ENCODE data around the gene DISC1.
"Not testable (repeated sequence)": the region's sequence is repeated elsewhere in the genome, so short reads cannot be mapped to it uniquely, and the experiment has no call there.

DISC1 gene

DNA sequence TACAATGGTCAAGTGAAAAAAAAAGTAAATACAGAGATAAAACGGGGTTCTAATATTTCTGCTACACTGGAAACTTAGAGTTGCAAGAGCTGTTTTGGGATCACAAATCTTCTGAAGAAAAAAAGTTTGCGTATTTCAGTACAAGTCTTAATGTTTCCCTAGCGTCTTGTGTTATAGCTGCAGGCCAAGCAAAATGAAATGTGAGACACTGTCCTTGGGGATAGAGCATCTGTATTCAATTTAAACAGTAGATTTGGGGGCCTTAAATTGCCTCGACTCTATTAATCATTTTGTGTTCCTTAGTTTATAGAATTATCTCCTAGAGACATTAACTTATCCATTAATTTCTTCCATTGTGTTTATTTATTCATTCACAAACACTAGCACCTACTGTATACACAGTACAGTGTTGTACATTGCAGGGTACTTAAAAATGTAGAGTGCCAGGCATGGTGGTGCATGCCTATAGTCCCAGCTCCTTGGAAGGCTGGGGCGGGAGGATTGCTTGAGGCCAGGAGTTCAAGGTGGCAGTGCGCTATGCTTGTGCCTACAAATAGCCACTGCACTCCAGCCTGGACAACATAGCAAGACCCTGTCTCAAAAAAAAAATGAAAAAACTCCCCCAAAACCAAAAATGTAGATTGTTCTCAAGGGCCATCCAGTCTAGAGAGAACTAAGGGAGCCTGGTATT is 7.9 kb downstream of the DISC1 start:
- Histone ChIP-seq H3K4me1 (ENCODE audit: control insufficient read depth in 1 of 2, insufficient read depth in 2 of 2, low read length in 2 of 2) (no peaks in the 10 kb centered on the region), H3K4me3 (ENCODE audit: low read depth in 1 of 2, low read length in 2 of 2) (no peak overlapping the region), H3K27ac (ENCODE audit: low read depth, low read length) (no peak overlapping the region), H3K27me3 (ENCODE audit: control insufficient read depth in 1 of 2, insufficient read depth in 2 of 2, low read length in 2 of 2) (no peaks in the 10 kb centered on the region), H3K9ac (ENCODE audit: low read depth in 1 of 2, low read length in 2 of 2) (no peak overlapping the region), H3K36me3 (ENCODE audit: control insufficient read depth in 1 of 2, insufficient read depth in 2 of 2, low read length in 2 of 2) (no peaks in the 10 kb centered on the region), H3K9me3 (ENCODE audit: control insufficient read depth in 1 of 2, low read length in 2 of 2) (no peaks in the 10 kb centered on the region)

DNA sequence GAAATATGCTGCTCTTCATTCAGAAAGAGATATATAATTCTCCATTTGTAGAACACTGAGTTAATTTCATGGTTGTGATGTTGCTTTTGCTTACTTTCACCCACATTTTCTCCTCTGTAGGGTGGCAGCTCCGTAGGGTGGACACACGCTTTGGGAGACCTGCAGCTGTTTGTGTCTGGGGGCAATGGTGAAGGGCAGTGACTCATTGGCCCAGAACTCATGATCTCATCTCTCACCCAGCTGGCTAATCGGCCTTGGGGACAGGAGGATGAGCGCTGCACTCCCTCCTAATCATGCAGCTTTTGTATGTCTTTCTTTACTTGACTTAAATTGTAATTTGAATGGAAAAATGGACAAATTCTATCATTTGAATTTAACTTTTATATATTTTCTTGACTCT is 9.6 kb downstream of the DISC1 start:
- no peak overlapping the region for H3K9ac ChIP-seq (ENCODE audit: low read depth in 1 of 2, low read length in 2 of 2)
- H3K36me3 ChIP-seq (ENCODE audit: control insufficient read depth in 1 of 2, insufficient read depth in 2 of 2, low read length in 2 of 2): no peaks in the 10 kb centered on the region
- no peaks in the 10 kb centered on the region for H3K27me3 ChIP-seq (ENCODE audit: control insufficient read depth in 1 of 2, insufficient read depth in 2 of 2, low read length in 2 of 2)
- no peaks in the 10 kb centered on the region for H3K4me1 ChIP-seq (ENCODE audit: control insufficient read depth in 1 of 2, insufficient read depth in 2 of 2, low read length in 2 of 2)
- H3K27ac ChIP-seq (ENCODE audit: low read depth, low read length): no peak overlapping the region
- H3K4me3 ChIP-seq (ENCODE audit: low read depth in 1 of 2, low read length in 2 of 2): no peak overlapping the region
- no peaks in the 10 kb centered on the region for H3K9me3 ChIP-seq (ENCODE audit: control insufficient read depth in 1 of 2, low read length in 2 of 2)

DNA sequence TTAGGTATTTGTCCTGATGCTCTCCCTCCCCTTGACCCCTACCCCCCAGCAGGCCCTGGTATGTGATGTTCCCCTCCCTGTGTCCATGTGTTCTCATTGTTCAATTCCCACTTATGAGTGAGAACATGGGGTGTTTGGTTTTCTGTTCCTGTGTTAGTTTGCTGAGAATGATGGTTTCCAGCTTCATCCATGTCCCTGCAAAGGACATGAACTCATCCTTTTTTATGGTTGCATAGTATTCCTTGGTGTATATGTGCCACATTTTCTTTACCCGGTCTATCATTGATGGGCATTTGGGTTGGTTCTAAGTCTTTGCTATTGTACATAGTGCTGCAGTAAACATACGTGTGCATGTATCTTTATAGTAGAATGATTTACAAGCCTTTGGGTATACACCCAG is 10.3 kb downstream of the DISC1 start:
- not testable (repeated sequence) for H3K27me3 ChIP-seq (ENCODE audit: control insufficient read depth in 1 of 2, insufficient read depth in 2 of 2, low read length in 2 of 2); H3K27ac ChIP-seq (ENCODE audit: low read depth, low read length); H3K4me3 ChIP-seq (ENCODE audit: low read depth in 1 of 2, low read length in 2 of 2); H3K9me3 ChIP-seq (ENCODE audit: control insufficient read depth in 1 of 2, low read length in 2 of 2); H3K4me1 ChIP-seq (ENCODE audit: control insufficient read depth in 1 of 2, insufficient read depth in 2 of 2, low read length in 2 of 2); H3K36me3 ChIP-seq (ENCODE audit: control insufficient read depth in 1 of 2, insufficient read depth in 2 of 2, low read length in 2 of 2); H3K9ac ChIP-seq (ENCODE audit: low read depth in 1 of 2, low read length in 2 of 2)

DNA sequence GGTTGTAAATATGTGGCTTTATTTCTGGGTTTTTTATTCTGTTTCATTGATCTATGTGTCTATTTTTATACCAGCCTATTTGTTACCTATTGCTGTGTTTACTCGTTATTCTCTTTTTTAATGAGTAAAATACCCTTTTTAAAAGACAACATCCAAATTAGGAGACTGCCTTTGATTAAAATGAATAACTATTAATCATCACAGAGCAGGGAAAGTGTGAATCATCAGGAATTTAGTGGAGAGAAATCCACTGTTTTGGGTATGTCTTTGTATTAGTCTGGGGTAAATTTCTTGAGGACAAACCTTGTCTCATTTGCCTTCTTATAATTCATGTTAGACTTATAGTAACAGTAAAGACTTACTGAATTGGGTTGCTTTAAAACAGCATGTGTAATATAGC is 12.1 kb downstream of the DISC1 start:
- no peaks in the 10 kb centered on the region for H3K9me3 ChIP-seq (ENCODE audit: control insufficient read depth in 1 of 2, low read length in 2 of 2)
- no peaks in the 10 kb centered on the region for H3K36me3 ChIP-seq (ENCODE audit: control insufficient read depth in 1 of 2, insufficient read depth in 2 of 2, low read length in 2 of 2)
- H3K27me3 ChIP-seq (ENCODE audit: control insufficient read depth in 1 of 2, insufficient read depth in 2 of 2, low read length in 2 of 2): no peaks in the 10 kb centered on the region
- no peaks in the 10 kb centered on the region for H3K4me1 ChIP-seq (ENCODE audit: control insufficient read depth in 1 of 2, insufficient read depth in 2 of 2, low read length in 2 of 2)
- H3K4me3 ChIP-seq (ENCODE audit: low read depth in 1 of 2, low read length in 2 of 2): no peak overlapping the region
- no peak overlapping the region for H3K9ac ChIP-seq (ENCODE audit: low read depth in 1 of 2, low read length in 2 of 2)
- H3K27ac ChIP-seq (ENCODE audit: low read depth, low read length): no peak overlapping the region

DNA sequence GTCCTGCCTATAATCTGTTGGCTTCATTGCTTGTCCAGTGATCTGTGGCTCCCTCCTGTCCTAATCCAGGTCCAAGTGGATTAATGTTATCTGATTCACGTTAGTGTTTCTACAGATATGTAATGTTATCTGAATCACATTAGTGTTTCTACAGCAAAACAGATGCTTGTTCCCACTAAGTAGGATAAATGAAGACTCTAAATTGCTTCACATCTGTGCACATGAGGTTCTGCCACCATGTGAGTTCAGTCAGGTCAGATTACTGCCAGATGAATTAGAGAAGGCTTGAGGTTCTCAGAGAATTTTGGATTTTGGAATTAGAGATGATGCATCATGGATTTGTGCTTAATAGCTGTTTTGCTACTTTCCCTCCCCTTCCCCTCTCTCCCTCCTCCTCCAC is 13.2 kb downstream of the DISC1 start:
- no peak overlapping the region for H3K4me3 ChIP-seq (ENCODE audit: low read depth in 1 of 2, low read length in 2 of 2)
- no peak overlapping the region for H3K27ac ChIP-seq (ENCODE audit: low read depth, low read length)
- no peaks in the 10 kb centered on the region for H3K4me1 ChIP-seq (ENCODE audit: control insufficient read depth in 1 of 2, insufficient read depth in 2 of 2, low read length in 2 of 2)
- no peaks in the 10 kb centered on the region for H3K27me3 ChIP-seq (ENCODE audit: control insufficient read depth in 1 of 2, insufficient read depth in 2 of 2, low read length in 2 of 2)
- no peak overlapping the region for H3K9ac ChIP-seq (ENCODE audit: low read depth in 1 of 2, low read length in 2 of 2)
- no peaks in the 10 kb centered on the region for H3K9me3 ChIP-seq (ENCODE audit: control insufficient read depth in 1 of 2, low read length in 2 of 2)
- no peaks in the 10 kb centered on the region for H3K36me3 ChIP-seq (ENCODE audit: control insufficient read depth in 1 of 2, insufficient read depth in 2 of 2, low read length in 2 of 2)

DNA sequence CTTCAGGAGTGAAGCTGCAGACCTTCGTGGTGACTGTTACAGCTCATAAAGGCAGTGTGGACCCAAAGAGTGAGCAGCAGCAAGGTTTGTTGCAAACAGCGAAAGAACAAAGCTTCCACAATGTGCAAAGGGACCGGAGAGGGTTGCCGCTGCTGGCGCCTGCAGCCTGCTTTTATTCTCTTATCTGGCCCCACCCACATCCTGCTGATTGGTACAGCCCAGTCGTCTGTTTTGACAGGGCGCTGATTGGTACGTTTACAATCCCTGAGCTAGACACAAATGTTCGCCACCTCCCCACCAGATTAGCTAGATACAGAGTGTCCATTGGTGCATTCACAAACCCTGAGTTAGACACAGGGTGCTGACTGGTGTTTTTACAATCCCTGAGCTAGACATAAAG is 14.9 kb downstream of the DISC1 start:
- H3K9me3 ChIP-seq (ENCODE audit: control insufficient read depth in 1 of 2, low read length in 2 of 2); H3K27me3 ChIP-seq (ENCODE audit: control insufficient read depth in 1 of 2, insufficient read depth in 2 of 2, low read length in 2 of 2); H3K27ac ChIP-seq (ENCODE audit: low read depth, low read length); H3K9ac ChIP-seq (ENCODE audit: low read depth in 1 of 2, low read length in 2 of 2); H3K36me3 ChIP-seq (ENCODE audit: control insufficient read depth in 1 of 2, insufficient read depth in 2 of 2, low read length in 2 of 2); H3K4me3 ChIP-seq (ENCODE audit: low read depth in 1 of 2, low read length in 2 of 2); H3K4me1 ChIP-seq (ENCODE audit: control insufficient read depth in 1 of 2, insufficient read depth in 2 of 2, low read length in 2 of 2): not testable (repeated sequence)

DNA sequence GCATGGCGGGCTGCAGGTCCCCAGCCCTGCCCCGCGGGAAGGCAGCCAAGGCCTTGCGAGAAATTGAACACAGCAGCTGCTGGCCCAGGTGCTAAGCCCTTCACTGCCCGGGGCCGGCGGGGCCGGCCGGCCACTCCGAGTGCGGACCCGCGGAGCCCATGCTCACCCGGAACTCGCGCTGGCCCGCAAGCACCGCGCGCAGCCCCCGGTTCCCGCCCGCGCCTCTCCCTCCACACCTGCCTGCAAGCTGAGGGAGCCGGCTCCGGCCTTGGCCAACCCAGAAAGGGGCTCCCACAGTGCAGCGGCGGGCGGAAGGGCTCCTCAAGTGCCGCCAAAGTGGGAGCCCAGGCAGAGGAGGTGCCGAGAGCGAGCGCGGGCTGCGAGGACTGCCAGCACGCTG is 15.5 kb downstream of the DISC1 start:
- not testable (repeated sequence) for H3K27ac ChIP-seq (ENCODE audit: low read depth, low read length); H3K36me3 ChIP-seq (ENCODE audit: control insufficient read depth in 1 of 2, insufficient read depth in 2 of 2, low read length in 2 of 2); H3K9me3 ChIP-seq (ENCODE audit: control insufficient read depth in 1 of 2, low read length in 2 of 2); H3K4me1 ChIP-seq (ENCODE audit: control insufficient read depth in 1 of 2, insufficient read depth in 2 of 2, low read length in 2 of 2); H3K27me3 ChIP-seq (ENCODE audit: control insufficient read depth in 1 of 2, insufficient read depth in 2 of 2, low read length in 2 of 2); H3K4me3 ChIP-seq (ENCODE audit: low read depth in 1 of 2, low read length in 2 of 2); H3K9ac ChIP-seq (ENCODE audit: low read depth in 1 of 2, low read length in 2 of 2)

DNA sequence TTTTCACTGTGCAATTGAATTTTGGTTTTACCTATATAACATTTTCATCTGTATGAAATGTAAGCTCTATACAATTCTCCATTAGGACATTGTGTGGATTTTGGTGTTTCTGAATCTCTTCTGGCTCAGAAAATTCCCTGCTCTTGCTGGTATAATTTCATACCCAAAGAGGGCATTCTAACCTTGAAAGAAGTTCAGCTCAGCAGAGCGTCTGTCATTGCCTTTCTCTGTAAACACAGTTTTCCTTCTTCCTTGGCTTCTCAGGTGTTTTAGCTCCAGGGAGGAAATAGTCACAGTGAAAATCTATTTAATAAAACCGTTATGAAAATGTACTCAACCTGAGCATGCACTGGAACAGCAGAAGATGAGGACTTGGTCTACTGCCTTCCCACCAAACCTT is 16.0 kb downstream of the DISC1 start:
- no peak overlapping the region for H3K27ac ChIP-seq (ENCODE audit: low read depth, low read length)
- no peaks in the 10 kb centered on the region for H3K27me3 ChIP-seq (ENCODE audit: control insufficient read depth in 1 of 2, insufficient read depth in 2 of 2, low read length in 2 of 2)
- no peaks in the 10 kb centered on the region for H3K4me1 ChIP-seq (ENCODE audit: control insufficient read depth in 1 of 2, insufficient read depth in 2 of 2, low read length in 2 of 2)
- no peak overlapping the region for H3K9ac ChIP-seq (ENCODE audit: low read depth in 1 of 2, low read length in 2 of 2)
- H3K36me3 ChIP-seq (ENCODE audit: control insufficient read depth in 1 of 2, insufficient read depth in 2 of 2, low read length in 2 of 2): no peaks in the 10 kb centered on the region
- no peaks in the 10 kb centered on the region for H3K9me3 ChIP-seq (ENCODE audit: control insufficient read depth in 1 of 2, low read length in 2 of 2)
- H3K4me3 ChIP-seq (ENCODE audit: low read depth in 1 of 2, low read length in 2 of 2): no peak overlapping the region

DNA sequence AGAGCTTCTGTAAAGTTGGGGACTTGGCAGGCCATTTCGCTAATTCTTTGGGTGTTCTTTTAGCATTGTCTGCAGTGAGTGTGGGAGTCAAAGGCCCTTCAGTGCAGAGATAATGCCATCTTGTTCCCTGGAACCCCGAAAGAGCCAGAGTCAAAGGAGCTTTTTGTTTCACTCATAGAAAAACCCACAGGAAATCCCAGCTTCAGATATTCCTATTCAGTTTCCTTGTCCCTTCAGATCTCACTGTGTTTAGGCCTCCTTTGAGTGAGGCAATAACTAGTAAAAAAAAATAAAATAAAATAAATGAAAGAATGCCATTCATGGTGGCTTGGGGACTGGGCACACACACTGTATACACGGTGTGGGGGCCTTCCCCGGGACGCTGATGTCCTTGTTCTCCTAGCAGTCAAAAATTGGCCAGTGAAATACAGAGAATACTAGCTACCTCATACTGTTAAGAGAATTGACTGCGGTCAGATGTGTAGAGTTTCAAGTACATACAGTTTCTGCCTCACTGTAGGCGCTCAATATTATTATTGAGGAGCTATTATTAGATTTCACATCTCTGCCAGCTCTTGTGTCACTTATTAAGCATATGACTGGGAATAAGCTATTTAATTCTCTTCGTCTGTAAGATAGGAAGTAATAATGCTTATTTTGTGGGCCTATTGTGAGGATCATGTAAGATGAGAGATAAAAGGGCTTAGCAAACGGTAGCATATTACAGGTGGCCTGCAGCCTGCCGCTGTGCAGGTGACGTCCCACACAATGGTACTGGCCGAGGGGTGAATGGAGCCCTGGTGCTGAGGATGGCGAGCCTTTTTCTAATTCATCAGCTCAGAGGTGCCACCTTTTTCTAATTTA is 16.7 kb downstream of the DISC1 start:
- H3K9ac ChIP-seq (ENCODE audit: low read depth in 1 of 2, low read length in 2 of 2): no peak overlapping the region

DNA sequence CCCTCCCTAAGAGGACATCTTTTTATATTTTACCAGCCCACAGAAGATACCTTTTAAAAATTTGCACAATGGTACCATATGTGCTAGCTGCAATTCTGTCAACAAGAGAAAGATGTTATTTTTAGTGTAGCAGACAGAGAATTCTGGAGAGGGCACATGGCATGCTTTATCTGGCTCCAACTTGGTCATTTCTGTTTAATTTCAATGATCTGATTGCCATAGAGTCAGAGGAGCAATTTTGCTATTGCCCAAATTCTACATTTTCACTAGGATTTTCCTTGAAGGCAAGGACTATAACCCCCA is 17.3 kb downstream of the DISC1 start:
- Histone ChIP-seq H3K9me3 (ENCODE audit: control insufficient read depth in 1 of 2, low read length in 2 of 2) (no peaks in the 10 kb centered on the region), H3K4me1 (ENCODE audit: control insufficient read depth in 1 of 2, insufficient read depth in 2 of 2, low read length in 2 of 2) (no peaks in the 10 kb centered on the region), H3K36me3 (ENCODE audit: control insufficient read depth in 1 of 2, insufficient read depth in 2 of 2, low read length in 2 of 2) (no peaks in the 10 kb centered on the region), H3K27me3 (ENCODE audit: control insufficient read depth in 1 of 2, insufficient read depth in 2 of 2, low read length in 2 of 2) (no peaks in the 10 kb centered on the region), H3K9ac (ENCODE audit: low read depth in 1 of 2, low read length in 2 of 2) (no peak overlapping the region), H3K27ac (ENCODE audit: low read depth, low read length) (no peak overlapping the region), H3K4me3 (ENCODE audit: low read depth in 1 of 2, low read length in 2 of 2) (no peak overlapping the region)

More for the DNA sequence above, 16.7 kb downstream of the DISC1 start:
- Histone ChIP-seq H3K27ac (ENCODE audit: low read depth, low read length) (no peak overlapping the region), H3K4me3 (ENCODE audit: low read depth in 1 of 2, low read length in 2 of 2) (no peak overlapping the region), H3K4me1 (ENCODE audit: control insufficient read depth in 1 of 2, insufficient read depth in 2 of 2, low read length in 2 of 2) (no peaks in the 10 kb centered on the region), H3K36me3 (ENCODE audit: control insufficient read depth in 1 of 2, insufficient read depth in 2 of 2, low read length in 2 of 2) (no peaks in the 10 kb centered on the region), H3K27me3 (ENCODE audit: control insufficient read depth in 1 of 2, insufficient read depth in 2 of 2, low read length in 2 of 2) (no peaks in the 10 kb centered on the region), H3K9me3 (ENCODE audit: control insufficient read depth in 1 of 2, low read length in 2 of 2) (no peaks in the 10 kb centered on the region)
